WTC11 (cell line): Measurements from ENCODE around the gene TMEM179. TPM values are rescaled to one million over a fixed set of nuclear protein-coding genes. Genes with fewer than 3 reads are reported as not detected.

ENCODE experiments used
- ATAC-seq: fragments of 200-7000 bp; cut with Tn5 transposase; 2 replicates; pipeline ENCODE4 v1.10.0; 2021; ENCODE audit warnings: mild to moderate bottlenecking, moderate library complexity
- CTCF ChIA-PET: fragments of 300-600 bp; sonication (Branson Sonifier 250); formaldehyde crosslinking; loops from one replicate; lab custom pipeline; 2021; ENCODE audit warnings: antibody characterized with exemption; lab: Charles Lee
- POLR2A ChIA-PET: fragments of 350-600 bp; sonication (Branson Sonifier 250); formaldehyde crosslinking; loops from one replicate; lab custom pipeline; 2021; ENCODE audit warnings: antibody characterized with exemption; lab: Charles Lee
- DNase-seq: peaks from one replicate; pipeline ENCODE4 v3.0.0; 2021; ENCODE audit warnings: low spot score
- H3K27ac Mint-ChIP-seq: 2 replicates; pipeline ENCODE4 v1.8.0; 2021; ENCODE audit warnings: mixed read lengths
- H3K27me3 Mint-ChIP-seq: 2 replicates; pipeline ENCODE4 v1.8.0; 2021; ENCODE audit warnings: low read depth, mild to moderate bottlenecking, moderate library complexity, mixed read lengths
- H3K36me3 Mint-ChIP-seq: 2 replicates; pipeline ENCODE4 v1.8.0; 2021; ENCODE audit warnings: mixed read lengths
- H3K4me1 Mint-ChIP-seq: 2 replicates; pipeline ENCODE4 v1.8.0; 2022; ENCODE audit warnings: mixed read lengths
- H3K4me3 Mint-ChIP-seq: 2 replicates; pipeline ENCODE4 v1.8.0; 2021; ENCODE audit warnings: mild to moderate bottlenecking, moderate library complexity, mixed read lengths
- H3K9me3 Mint-ChIP-seq: 2 replicates; pipeline ENCODE4 v1.8.0; 2021; ENCODE audit warnings: mixed read lengths
- CREB1 ChIP-seq: sonication (generic); formaldehyde crosslinking; IDR thresholded peaks from 2 replicates; pipeline ENCODE4 v1.8.0; 2023; ENCODE audit warnings: mild to moderate bottlenecking, missing genetic modification reagents
- CREM ChIP-seq: sonication (generic); formaldehyde crosslinking; IDR thresholded peaks from 2 replicates; pipeline ENCODE4 v1.8.1; 2022; ENCODE audit warnings: mild to moderate bottlenecking, missing genetic modification reagents, moderate library complexity
- EMX1 ChIP-seq: fragments of 250-450 bp; sonication (Bioruptor Pico); IDR thresholded peaks from 2 replicates; pipeline ENCODE4 v1.8.0; 2021; ENCODE audit warnings: mild to moderate bottlenecking
- FOXK1 ChIP-seq: sonication (generic); formaldehyde crosslinking; IDR thresholded peaks from 2 replicates; pipeline ENCODE4 v1.8.0; 2022; ENCODE audit warnings: mild to moderate bottlenecking, moderate library complexity, missing genetic modification reagents
- FOXP1 ChIP-seq: sonication (generic); formaldehyde crosslinking; IDR thresholded peaks from 2 replicates; pipeline ENCODE4 v1.8.0; 2022; ENCODE audit warnings: missing genetic modification reagents, mild to moderate bottlenecking, moderate library complexity, borderline replicate concordance
- GTF2I ChIP-seq: fragments of 250-450 bp; sonication (Bioruptor Pico); conservative IDR thresholded peaks from 2 replicates; pipeline ENCODE4 v1.4.0; 2021; ENCODE audit warnings: mild to moderate bottlenecking
- NR2C2 ChIP-seq: sonication (generic); formaldehyde crosslinking; IDR thresholded peaks from 2 replicates; pipeline ENCODE4 v1.8.0; 2022; ENCODE audit warnings: mild to moderate bottlenecking, missing genetic modification reagents
- NR3C1 ChIP-seq: sonication (generic); formaldehyde crosslinking; conservative IDR thresholded peaks from 2 replicates; pipeline ENCODE4 v1.8.1; 2023; ENCODE audit warnings: low read depth, mild to moderate bottlenecking, missing genetic modification reagents
- RORB ChIP-seq: fragments of 250-450 bp; sonication (Bioruptor Pico); IDR thresholded peaks from 2 replicates; pipeline ENCODE4 v1.9.0; 2021; ENCODE audit warnings: mild to moderate bottlenecking
- SP1 ChIP-seq: sonication (generic); formaldehyde crosslinking; conservative IDR thresholded peaks from 2 replicates; pipeline ENCODE4 v1.8.1; 2022; ENCODE audit warnings: missing genetic modification reagents
- ZBTB21 ChIP-seq: sonication (generic); formaldehyde crosslinking; IDR thresholded peaks from 2 replicates; pipeline ENCODE4 v1.8.1; 2023; ENCODE audit warnings: mild to moderate bottlenecking, missing genetic modification reagents, borderline replicate concordance
- ZNF263 ChIP-seq: sonication (generic); formaldehyde crosslinking; IDR thresholded peaks from 2 replicates; pipeline ENCODE4 v1.8.1; 2022; ENCODE audit warnings: low read depth, mild to moderate bottlenecking, moderate library complexity, missing genetic modification reagents
- ZNF317 ChIP-seq: sonication (generic); formaldehyde crosslinking; IDR thresholded peaks from 2 replicates; pipeline ENCODE4 v1.8.1; 2023; ENCODE audit warnings: low read depth, mild to moderate bottlenecking, moderate library complexity, missing genetic modification reagents, borderline replicate concordance
- ZNF423 ChIP-seq: fragments of 250-450 bp; sonication (Bioruptor Pico); IDR thresholded peaks from 2 replicates; pipeline ENCODE4 v2.1.2; 2022; ENCODE audit warnings: mild to moderate bottlenecking, moderate library complexity
- ZNF671 ChIP-seq: fragments of 250-450 bp; sonication (Bioruptor Pico); IDR thresholded peaks from 2 replicates; pipeline ENCODE4 v1.8.0; 2021; ENCODE audit warnings: mild to moderate bottlenecking
- total RNA-seq: library from RNA; stranded (reverse); gene quantifications from 3 replicates; pipeline ENCODE4 v1.2.3, GENCODE V29; 2021
- TF ChIP-seq, protein P1 (sequence below): sonication (generic); formaldehyde crosslinking; conservative IDR thresholded peaks from 2 replicates; pipeline ENCODE4 v1.8.1; 2022; ENCODE audit warnings: mild to moderate bottlenecking, missing genetic modification reagents
- TF ChIP-seq, protein P2 (sequence below): sonication (generic); formaldehyde crosslinking; IDR thresholded peaks from 2 replicates; pipeline ENCODE4 v1.8.0; 2022; ENCODE audit warnings: mild to moderate bottlenecking, missing genetic modification reagents
- TF ChIP-seq, protein P3 (sequence below): sonication (generic); formaldehyde crosslinking; IDR thresholded peaks from 2 replicates; pipeline ENCODE4 v1.8.1; 2023; ENCODE audit warnings: mild to moderate bottlenecking, missing genetic modification reagents, moderate library complexity
- TF ChIP-seq, protein P4 (sequence below): fragments of 250-450 bp; sonication (Bioruptor Pico); IDR thresholded peaks from 2 replicates; pipeline ENCODE4 v1.8.0; 2021; ENCODE audit warnings: mild to moderate bottlenecking
- TF ChIP-seq, protein P5 (sequence below): sonication (generic); formaldehyde crosslinking; IDR thresholded peaks from 2 replicates; pipeline ENCODE4 v1.8.0; 2022; ENCODE audit warnings: mild to moderate bottlenecking, missing genetic modification reagents

TMEM179 gene
- total RNA-seq, 1 experiment from 2014 or later = 2.4 TPM

DNA sequence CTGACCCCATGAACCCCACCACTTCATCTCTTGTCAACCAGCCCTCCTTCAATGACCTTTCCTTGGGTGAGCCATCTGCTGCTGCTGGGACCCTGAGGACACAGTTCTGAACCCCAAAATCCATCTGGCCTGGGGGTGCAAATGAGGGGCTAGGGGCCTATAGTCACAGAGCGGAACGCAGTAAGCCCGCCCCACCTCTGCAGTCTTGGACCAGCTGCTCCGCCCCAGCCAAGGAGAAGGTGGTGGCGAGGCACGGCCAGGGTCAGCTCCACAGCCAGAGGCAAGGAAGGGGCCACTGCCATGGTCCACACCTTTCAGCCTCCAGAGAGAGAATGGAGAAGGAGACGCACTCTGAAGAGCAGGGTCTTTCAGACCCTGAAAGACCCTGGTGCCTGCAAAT is 5.1 kb downstream of the TMEM179 start (continued):
- TF ChIP-seq, protein P1, sequence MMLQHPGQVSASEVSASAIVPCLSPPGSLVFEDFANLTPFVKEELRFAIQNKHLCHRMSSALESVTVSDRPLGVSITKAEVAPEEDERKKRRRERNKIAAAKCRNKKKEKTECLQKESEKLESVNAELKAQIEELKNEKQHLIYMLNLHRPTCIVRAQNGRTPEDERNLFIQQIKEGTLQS = no peak
- TF ChIP-seq ZNF263 (CRISPR knock-in tag) = no peak
- TF ChIP-seq, protein P2, sequence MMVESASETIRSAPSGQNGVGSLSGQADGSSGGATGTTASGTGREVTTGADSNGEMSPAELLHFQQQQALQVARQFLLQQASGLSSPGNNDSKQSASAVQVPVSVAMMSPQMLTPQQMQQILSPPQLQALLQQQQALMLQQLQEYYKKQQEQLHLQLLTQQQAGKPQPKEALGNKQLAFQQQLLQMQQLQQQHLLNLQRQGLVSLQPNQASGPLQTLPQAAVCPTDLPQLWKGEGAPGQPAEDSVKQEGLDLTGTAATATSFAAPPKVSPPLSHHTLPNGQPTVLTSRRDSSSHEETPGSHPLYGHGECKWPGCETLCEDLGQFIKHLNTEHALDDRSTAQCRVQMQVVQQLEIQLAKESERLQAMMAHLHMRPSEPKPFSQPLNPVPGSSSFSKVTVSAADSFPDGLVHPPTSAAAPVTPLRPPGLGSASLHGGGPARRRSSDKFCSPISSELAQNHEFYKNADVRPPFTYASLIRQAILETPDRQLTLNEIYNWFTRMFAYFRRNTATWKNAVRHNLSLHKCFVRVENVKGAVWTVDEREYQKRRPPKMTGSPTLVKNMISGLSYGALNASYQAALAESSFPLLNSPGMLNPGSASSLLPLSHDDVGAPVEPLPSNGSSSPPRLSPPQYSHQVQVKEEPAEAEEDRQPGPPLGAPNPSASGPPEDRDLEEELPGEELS (CRISPR knock-in tag) = no peak
- TF ChIP-seq ZNF423 = no peak
- TF ChIP-seq NR2C2 (CRISPR knock-in tag) = no peak
- no peak for TF ChIP-seq FOXK1 (CRISPR knock-in tag)
- no peak for TF ChIP-seq GTF2I (CRISPR knock-in tag)
- TF ChIP-seq, protein P3, sequence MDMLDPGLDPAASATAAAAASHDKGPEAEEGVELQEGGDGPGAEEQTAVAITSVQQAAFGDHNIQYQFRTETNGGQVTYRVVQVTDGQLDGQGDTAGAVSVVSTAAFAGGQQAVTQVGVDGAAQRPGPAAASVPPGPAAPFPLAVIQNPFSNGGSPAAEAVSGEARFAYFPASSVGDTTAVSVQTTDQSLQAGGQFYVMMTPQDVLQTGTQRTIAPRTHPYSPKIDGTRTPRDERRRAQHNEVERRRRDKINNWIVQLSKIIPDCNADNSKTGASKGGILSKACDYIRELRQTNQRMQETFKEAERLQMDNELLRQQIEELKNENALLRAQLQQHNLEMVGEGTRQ (CRISPR knock-in tag) = no peak
- TF ChIP-seq, all 79 proteins: peak for 0

DNA sequence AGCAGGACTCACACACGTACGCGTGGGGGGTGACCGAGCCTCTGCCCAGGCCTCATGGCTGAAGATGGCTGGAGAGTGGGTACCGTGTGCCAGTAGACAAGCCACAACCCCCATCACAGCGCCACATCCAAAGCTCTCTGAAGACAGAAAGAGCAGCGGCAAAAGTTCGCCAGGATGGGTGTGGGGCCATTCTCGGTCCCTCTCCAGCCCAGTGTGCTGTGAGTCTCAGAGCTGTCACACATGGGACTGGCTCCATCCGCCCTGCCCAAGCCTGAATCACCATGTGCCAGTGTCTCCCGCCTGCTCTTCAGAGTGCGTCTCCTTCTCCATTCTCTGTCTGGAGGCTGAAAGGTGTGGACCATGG is 5.7 kb downstream of the TMEM179 start:
- DNase-seq (no peak), ATAC-seq (no peak)
- H3K27ac Mint-ChIP-seq = no peak overlapping the region
- H3K4me1 Mint-ChIP-seq = peaks cover under 1% of the 10 kb centered on the region; the same call in 1 of the 2 replicates
- no peak overlapping the region for H3K4me3 Mint-ChIP-seq
- POLR2A ChIA-PET = no interaction called here
- peaks cover 4% of the 10 kb centered on the region for H3K27me3 Mint-ChIP-seq
- no peaks in the 10 kb centered on the region for H3K36me3 Mint-ChIP-seq
- TF ChIP-seq EMX1 (CRISPR knock-in tag) (no peak), CREM (CRISPR knock-in tag) (no peak), NR3C1 (CRISPR knock-in tag) (no peak), SP1 (CRISPR knock-in tag) (no peak), FOXP1 (CRISPR knock-in tag) (no peak)
- TF ChIP-seq, protein P1 = no peak
- TF ChIP-seq, protein P4, sequence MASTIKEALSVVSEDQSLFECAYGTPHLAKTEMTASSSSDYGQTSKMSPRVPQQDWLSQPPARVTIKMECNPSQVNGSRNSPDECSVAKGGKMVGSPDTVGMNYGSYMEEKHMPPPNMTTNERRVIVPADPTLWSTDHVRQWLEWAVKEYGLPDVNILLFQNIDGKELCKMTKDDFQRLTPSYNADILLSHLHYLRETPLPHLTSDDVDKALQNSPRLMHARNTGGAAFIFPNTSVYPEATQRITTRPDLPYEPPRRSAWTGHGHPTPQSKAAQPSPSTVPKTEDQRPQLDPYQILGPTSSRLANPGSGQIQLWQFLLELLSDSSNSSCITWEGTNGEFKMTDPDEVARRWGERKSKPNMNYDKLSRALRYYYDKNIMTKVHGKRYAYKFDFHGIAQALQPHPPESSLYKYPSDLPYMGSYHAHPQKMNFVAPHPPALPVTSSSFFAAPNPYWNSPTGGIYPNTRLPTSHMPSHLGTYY (CRISPR knock-in tag) = no peak
- TF ChIP-seq, all 79 proteins: peak for 0
- no peaks in the 10 kb centered on the region for H3K9me3 Mint-ChIP-seq
- CTCF ChIA-PET = no interaction called here

DNA sequence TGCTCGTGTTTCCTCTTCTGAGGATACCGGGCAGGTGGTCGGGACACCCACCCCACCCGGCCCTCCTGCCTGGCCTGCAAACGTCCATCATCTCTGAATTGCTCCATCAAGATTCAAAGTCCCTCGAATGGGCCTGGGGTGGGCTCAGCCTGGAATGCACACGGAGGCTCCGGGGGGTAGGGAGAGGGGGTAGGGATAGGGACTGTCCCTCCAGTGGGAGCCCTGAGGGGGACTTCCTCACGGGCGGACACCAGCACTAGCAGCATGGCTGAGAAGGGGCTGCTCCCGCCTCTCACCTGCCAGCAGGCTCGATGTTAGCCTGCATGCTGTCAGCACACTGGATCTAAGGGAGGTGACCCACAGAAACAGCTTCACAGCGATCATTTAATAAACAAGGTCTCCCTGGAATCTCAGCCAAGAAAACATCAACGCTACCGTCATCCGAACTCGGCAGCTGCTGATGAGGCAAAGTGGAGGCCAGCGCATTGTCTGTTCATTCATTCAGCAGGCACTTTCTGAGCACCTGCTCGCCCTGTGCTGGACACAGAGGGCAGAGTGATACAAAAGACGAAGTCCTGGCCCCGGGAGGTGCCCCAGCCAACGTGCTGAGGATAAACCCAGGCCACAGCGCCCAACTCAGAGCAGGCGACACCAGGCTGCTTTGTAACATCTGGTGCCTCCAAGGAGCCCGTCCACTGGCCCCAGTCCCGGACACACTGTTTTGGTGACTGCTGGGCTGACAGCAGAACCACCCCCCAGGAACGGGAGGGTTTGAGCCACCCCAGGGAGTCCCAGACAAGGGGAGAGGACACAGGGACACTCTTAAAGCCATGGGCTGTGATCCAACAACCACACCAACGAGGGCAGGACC is 6.3 kb downstream of the TMEM179 start:
- Mint-ChIP-seq H3K9me3 (no peaks in the 10 kb centered on the region), H3K4me3 (no peak overlapping the region), H3K27me3 (no peaks in the 10 kb centered on the region; the same call in 1 of the 2 replicates), H3K27ac (no peak overlapping the region), H3K4me1 (no peaks in the 10 kb centered on the region), H3K36me3 (no peaks in the 10 kb centered on the region)
- CTCF ChIA-PET = interaction anchor here (0.6 kb wide), 1 partner anchor 27 kb away, joined by 3 read pairs; no protein-coding TSS in a partner anchor
- no peak for ATAC-seq
- no peak for DNase-seq
- POLR2A ChIA-PET = no interaction called here
- TF ChIP-seq ZNF671 (CRISPR knock-in tag) = no peak
- TF ChIP-seq, protein P1 = no peak
- TF ChIP-seq RORB (CRISPR knock-in tag) = no peak
- TF ChIP-seq ZNF317 = no peak
- TF ChIP-seq NR2C2 (CRISPR knock-in tag) = no peak
- no peak for TF ChIP-seq SP1 (CRISPR knock-in tag)
- no peak for TF ChIP-seq ZBTB21 (CRISPR knock-in tag)
- TF ChIP-seq FOXP1 (CRISPR knock-in tag) = no peak
- no peak for TF ChIP-seq CREB1 (CRISPR knock-in tag)
- TF ChIP-seq, protein P5, sequence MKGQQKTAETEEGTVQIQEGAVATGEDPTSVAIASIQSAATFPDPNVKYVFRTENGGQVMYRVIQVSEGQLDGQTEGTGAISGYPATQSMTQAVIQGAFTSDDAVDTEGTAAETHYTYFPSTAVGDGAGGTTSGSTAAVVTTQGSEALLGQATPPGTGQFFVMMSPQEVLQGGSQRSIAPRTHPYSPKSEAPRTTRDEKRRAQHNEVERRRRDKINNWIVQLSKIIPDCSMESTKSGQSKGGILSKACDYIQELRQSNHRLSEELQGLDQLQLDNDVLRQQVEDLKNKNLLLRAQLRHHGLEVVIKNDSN = no peak
